GM21619 (cell line): ENCODE data around the gene SYCE1.
"Not testable (repeated sequence)": the region's sequence is repeated elsewhere in the genome, so short reads cannot be mapped to it uniquely, and the experiment has no call there.

Source experiments
- ATAC-seq: cut with Tn5 transposase; IDR thresholded peaks from one replicate; pipeline ENCODE4 v1.9.1; 2021; ENCODE audit not compliant: unreplicated experiment

The SYCE1 gene

GRCh38 chr10:133559216-133559615, 6.2 kb downstream of the SYCE1 start:
- ATAC-seq = no peak

GRCh38 chr10:133557381-133557780, 8.0 kb downstream of the SYCE1 start:
- ATAC-seq = no peak

- ATAC-seq = no peak
Measured at GRCh38 chr10:133555521-133555920, 9.9 kb downstream of the SYCE1 start.

- no peak for ATAC-seq
Measured at GRCh38 chr10:133554600-133554999, 10.8 kb downstream of the SYCE1 start.

- ATAC-seq = no peak
Measured at GRCh38 chr10:133544506-133544905, 20.9 kb downstream of the SYCE1 start.

GRCh38 chr10:133541441-133541975, 23.9 kb downstream of the SYCE1 start:
- not testable (repeated sequence) for ATAC-seq

- ATAC-seq = no peak
Measured at GRCh38 chr10:133537546-133538545, 27.5 kb downstream of the SYCE1 start.

GRCh38 chr10:133536198-133536597, 29.2 kb downstream of the SYCE1 start:
- no peak for ATAC-seq

GRCh38 chr10:133534417-133534816, 31.0 kb downstream of the SYCE1 start:
- no peak for ATAC-seq

GRCh38 chr10:133532871-133533270, 32.5 kb downstream of the SYCE1 start:
- no peak for ATAC-seq

- ATAC-seq = no peak
Measured at GRCh38 chr10:133530506-133530905, 34.9 kb downstream of the SYCE1 start.

- ATAC-seq = no peak
Measured at GRCh38 chr10:133529576-133529946, 35.8 kb downstream of the SYCE1 start.

- ATAC-seq = no peak
Measured at GRCh38 chr10:133528845-133529575, 36.4 kb downstream of the SYCE1 start.

GRCh38 chr10:133528296-133528844, 37.0 kb downstream of the SYCE1 start:
- no peak for ATAC-seq

- ATAC-seq = no peak
Measured at GRCh38 chr10:133527771-133528271, 37.6 kb downstream of the SYCE1 start.

GRCh38 chr10:133526957-133527588, 38.3 kb downstream of the SYCE1 start, which contains the start of gene CYP2E1:
Gene CYP2E1, plus strand, starts transcription at chr10:133527363. Its CDS starts 33 bp downstream, at chr10:133527396.
- no peak for ATAC-seq

GRCh38 chr10:133525444-133525843, 39.9 kb downstream of the SYCE1 start:
- no peak for ATAC-seq

GRCh38 chr10:133523631-133524203, 41.7 kb downstream of the SYCE1 start:
- ATAC-seq = no peak

GRCh38 chr10:133520193-133520738, 45.1 kb downstream of the SYCE1 start:
- ATAC-seq = peak; percentile 96

GRCh38 chr10:133518517-133518916, 46.9 kb downstream of the SYCE1 start:
- not testable (repeated sequence) for ATAC-seq
